Measurements from ENCODE around the gene TRIO.

GRCh38 chr5:14308384-14309154 is 165.4 kb downstream of the TRIO start:
- TF ChIP-seq CTCF (IDR thresholded peaks at IDR 0.05; ENCODE audit: low read length) (no peak), EZH2 (optimal IDR thresholded peaks at IDR 0.05; ENCODE audit: low read depth, low read length) (no peak), EZH2phosphoT487 (IDR thresholded peaks at IDR 0.05; ENCODE audit: low read length) (no peak)
